ENCODE results near the gene ROM1. TPM values are rescaled to one million over a fixed set of nuclear protein-coding genes. Genes with fewer than 3 reads are reported as not detected.
A peak's percentile ranks its signal among the peaks of the same experiment; 100 is the strongest.
"Not testable (repeated sequence)": the region's sequence is repeated elsewhere in the genome, so short reads cannot be mapped to it uniquely, and the experiment has no call there.

ROM1 gene
- total RNA-seq, 2 donors from 2014 or later: 1.8 to 4.0 TPM

DNA sequence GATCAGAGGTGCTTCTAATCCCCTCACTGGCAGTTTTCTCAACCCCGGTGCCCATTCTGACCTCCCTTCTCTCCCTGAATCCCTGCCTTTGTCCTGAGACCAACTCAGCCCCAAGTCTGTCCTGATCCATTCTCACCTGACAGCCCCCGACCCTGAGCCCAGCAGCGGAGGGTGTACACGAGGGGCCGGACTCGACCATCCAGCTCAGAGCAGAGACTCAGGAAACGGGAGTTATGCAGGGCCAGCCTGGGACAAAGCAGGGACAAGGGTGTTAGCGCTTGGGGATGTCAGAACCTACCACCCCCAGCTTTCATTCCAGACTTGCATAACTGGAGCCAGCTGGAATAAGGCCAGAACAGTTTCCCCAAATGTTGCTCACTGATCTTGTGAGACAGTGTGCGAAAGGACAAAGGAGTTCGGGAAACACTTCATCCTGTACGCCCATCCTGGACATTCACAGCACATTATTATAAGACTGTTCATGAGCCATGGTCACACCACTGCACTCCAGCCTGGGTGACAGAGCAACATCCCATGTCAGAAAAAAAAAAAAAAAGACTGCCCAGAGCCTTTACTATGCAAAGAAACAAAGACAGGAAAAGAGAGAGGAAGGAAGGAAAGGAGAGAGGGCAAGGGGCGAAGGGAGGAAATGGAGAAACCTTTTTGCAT lies 35.9 kb upstream of the ROM1 start:
- intact Hi-C loops (cut with DNase I): no loop called here
- WGBS, 2 donors: 69 to 84% methylated on average over 9 to 12 of the region's 12 CpGs
- peaks cover 0 to 10% of the 10 kb centered on the region in 2 donors for H3K36me3 ChIP-seq (replicated peaks in 1 of 2; ENCODE audit: insufficient read depth in 1 of 2, low read depth in 2 of 2)
- no peak overlapping the region for H3K4me3 ChIP-seq
- no peak for ATAC-seq
- TF ChIP-seq POLR2A (IDR thresholded peaks at IDR 0.05): no peak
- TF ChIP-seq, protein P1, sequence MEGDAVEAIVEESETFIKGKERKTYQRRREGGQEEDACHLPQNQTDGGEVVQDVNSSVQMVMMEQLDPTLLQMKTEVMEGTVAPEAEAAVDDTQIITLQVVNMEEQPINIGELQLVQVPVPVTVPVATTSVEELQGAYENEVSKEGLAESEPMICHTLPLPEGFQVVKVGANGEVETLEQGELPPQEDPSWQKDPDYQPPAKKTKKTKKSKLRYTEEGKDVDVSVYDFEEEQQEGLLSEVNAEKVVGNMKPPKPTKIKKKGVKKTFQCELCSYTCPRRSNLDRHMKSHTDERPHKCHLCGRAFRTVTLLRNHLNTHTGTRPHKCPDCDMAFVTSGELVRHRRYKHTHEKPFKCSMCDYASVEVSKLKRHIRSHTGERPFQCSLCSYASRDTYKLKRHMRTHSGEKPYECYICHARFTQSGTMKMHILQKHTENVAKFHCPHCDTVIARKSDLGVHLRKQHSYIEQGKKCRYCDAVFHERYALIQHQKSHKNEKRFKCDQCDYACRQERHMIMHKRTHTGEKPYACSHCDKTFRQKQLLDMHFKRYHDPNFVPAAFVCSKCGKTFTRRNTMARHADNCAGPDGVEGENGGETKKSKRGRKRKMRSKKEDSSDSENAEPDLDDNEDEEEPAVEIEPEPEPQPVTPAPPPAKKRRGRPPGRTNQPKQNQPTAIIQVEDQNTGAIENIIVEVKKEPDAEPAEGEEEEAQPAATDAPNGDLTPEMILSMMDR (IDR thresholded peaks at IDR 0.05): no peak
- peaks cover 32% of the 10 kb centered on the region for H3K4me1 ChIP-seq
- H3K27ac ChIP-seq: peak overlapping the region in 2 of 4 donors; percentile 38 to 91
- DNase-seq: peak in 2 of 4 donors; percentile 27
- H3K9me3 ChIP-seq: no peaks in the 10 kb centered on the region
- H3K27me3 ChIP-seq: no peaks in the 10 kb centered on the region

DNA sequence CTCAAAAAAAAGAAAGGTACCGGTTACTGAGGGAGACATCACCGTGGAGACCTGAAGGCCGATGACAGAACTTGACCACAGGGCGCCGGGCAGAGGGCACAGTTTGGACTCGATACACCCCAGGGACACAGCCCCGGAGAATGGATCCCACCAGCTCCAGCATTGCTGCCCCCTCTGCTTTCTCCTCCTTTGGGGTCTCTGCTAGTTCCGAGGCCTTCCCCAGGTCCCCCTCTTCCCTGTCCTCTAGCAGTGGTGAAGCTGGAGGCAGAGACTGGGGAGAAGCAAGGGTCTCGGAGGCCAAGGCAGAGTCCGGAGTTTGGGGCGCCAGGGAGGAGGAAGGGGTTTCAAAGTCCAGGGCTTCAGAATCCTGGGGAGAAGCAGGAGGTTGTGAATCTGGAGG lies 34.5 kb upstream of the ROM1 start:
- WGBS, 2 donors: 94 to 95% methylated on average over 11 of the region's 11 CpGs
- TF ChIP-seq POLR2A (IDR thresholded peaks at IDR 0.05): no peak
- TF ChIP-seq, protein P1 (IDR thresholded peaks at IDR 0.05): no peak
- Histone ChIP-seq H3K4me3 (no peak overlapping the region), H3K9me3 (no peaks in the 10 kb centered on the region), H3K4me1 (peaks cover 24% of the 10 kb centered on the region), H3K27ac (no peak overlapping the region), H3K36me3 (replicated peaks in 1 of 2; ENCODE audit: insufficient read depth in 1 of 2, low read depth in 2 of 2) (peaks cover 0 to 10% of the 10 kb centered on the region in 2 donors), H3K27me3 (no peaks in the 10 kb centered on the region)
- intact Hi-C loops (cut with DNase I): no loop called here
- DNase-seq (no peak), ATAC-seq (no peak)

DNA sequence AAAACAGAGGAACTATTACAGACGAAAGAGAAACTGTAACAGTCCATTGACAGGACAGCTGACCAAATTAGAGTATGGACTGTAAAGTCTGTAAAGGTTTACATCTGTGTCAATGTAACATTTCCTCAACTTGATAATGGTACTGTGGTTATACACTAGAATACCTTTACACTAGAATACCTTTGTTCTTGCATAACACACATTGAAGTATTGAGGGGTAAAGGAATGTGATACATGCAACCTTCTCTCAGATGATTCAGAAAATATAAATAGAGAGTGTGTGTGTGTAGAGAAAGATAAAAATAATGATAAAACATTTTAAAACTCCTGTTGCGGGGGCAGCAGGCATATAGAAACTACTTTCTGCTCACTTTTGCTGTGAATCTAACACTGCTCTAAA lies 33.8 kb upstream of the ROM1 start:
- H3K4me1 ChIP-seq: peaks cover 24% of the 10 kb centered on the region
- no peaks in the 10 kb centered on the region for H3K27me3 ChIP-seq
- H3K9me3 ChIP-seq: no peaks in the 10 kb centered on the region
- no peak overlapping the region for H3K4me3 ChIP-seq
- no peak for DNase-seq
- intact Hi-C loops (cut with DNase I): no loop called here
- WGBS, 2 donors: 81 to 96% methylated on average over 2 of the region's 2 CpGs
- no peak for ATAC-seq
- TF ChIP-seq POLR2A (IDR thresholded peaks at IDR 0.05): no peak
- TF ChIP-seq, protein P1 (IDR thresholded peaks at IDR 0.05): no peak
- H3K27ac ChIP-seq: no peak overlapping the region
- H3K36me3 ChIP-seq (replicated peaks in 1 of 2; ENCODE audit: insufficient read depth in 1 of 2, low read depth in 2 of 2): peaks cover 0 to 10% of the 10 kb centered on the region in 2 donors

DNA sequence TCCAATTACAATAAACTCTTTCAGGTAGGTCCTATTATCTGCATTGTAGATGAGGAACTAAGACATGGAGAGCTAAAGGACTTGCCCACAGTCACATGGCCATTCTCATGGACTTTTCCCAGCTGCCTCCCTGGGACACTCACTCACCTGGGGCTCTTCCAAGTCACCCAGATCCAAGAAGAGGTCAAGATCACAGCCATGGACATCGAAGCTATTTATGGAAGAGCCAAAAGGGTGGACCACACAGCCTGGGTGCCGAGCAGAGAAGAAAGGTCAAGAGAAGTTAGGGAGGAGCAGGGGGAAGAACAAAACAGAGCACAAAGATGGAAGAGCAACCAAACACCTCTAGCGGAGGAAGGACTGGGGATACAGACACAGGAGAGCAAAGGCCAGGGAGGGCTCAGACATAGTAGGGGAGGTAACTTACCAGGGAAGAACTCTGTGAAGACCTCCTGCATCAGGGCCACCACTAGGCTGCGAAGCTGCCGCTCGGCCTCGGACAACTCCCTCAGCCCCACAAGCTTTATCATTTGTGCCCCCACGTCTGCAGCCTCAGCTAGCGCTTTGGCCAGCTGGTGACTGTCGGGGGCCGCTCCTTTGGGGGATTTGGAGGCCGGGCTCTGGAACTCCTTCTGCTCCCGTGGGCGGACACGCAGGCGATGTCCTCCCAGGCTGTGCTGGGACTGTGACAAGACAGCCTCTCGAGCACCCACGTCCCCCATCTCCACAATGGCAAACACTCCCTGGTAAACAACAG lies 31.9 kb upstream of the ROM1 start:
- 83 to 92% methylated on average over 13 to 18 of the region's 18 CpGs for WGBS, 2 donors

DNA sequence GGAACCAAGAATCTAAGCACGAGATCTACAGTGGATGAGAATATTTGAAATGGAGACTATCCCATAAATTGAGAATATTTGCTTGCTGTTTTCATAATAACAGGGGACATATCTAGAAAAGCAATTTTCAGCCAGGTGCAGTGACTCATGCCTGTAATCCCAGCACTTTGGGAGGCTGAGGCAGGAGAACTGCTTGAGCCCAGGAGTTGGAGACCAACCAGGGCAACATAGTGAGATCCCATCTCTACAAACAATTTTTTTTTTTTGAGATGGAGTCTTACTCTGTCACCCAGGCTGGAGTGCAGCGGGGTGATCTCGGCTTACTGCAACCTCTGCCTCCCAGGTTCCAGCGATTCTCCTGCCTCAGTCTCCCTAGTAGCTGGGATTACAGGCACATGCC lies 31.3 kb upstream of the ROM1 start:
- H3K9me3 ChIP-seq; intact Hi-C loops (cut with DNase I); H3K27ac ChIP-seq; DNase-seq; ATAC-seq; H3K27me3 ChIP-seq; H3K4me1 ChIP-seq; H3K4me3 ChIP-seq: not testable (repeated sequence)
- WGBS, 2 donors: 91 to 93% methylated on average over 4 of the region's 4 CpGs
- peaks cover 0 to 14% of the 10 kb centered on the region in 2 donors for H3K36me3 ChIP-seq (replicated peaks in 1 of 2; ENCODE audit: insufficient read depth in 1 of 2, low read depth in 2 of 2)

More for the DNA sequence above, 31.9 kb upstream of the ROM1 start:
- intact Hi-C loops (cut with DNase I): no loop called here
- no peak overlapping the region for H3K27ac ChIP-seq
- TF ChIP-seq, protein P1 (IDR thresholded peaks at IDR 0.05): no peak
- no peak for TF ChIP-seq POLR2A (IDR thresholded peaks at IDR 0.05)
- no peaks in the 10 kb centered on the region for H3K27me3 ChIP-seq
- H3K9me3 ChIP-seq: no peaks in the 10 kb centered on the region
- H3K4me3 ChIP-seq: no peak overlapping the region
- H3K4me1 ChIP-seq: peaks cover 6% of the 10 kb centered on the region
- ATAC-seq (no peak), DNase-seq (no peak)
- H3K36me3 ChIP-seq (replicated peaks in 1 of 2; ENCODE audit: insufficient read depth in 1 of 2, low read depth in 2 of 2): peaks cover 0 to 10% of the 10 kb centered on the region in 2 donors

DNA sequence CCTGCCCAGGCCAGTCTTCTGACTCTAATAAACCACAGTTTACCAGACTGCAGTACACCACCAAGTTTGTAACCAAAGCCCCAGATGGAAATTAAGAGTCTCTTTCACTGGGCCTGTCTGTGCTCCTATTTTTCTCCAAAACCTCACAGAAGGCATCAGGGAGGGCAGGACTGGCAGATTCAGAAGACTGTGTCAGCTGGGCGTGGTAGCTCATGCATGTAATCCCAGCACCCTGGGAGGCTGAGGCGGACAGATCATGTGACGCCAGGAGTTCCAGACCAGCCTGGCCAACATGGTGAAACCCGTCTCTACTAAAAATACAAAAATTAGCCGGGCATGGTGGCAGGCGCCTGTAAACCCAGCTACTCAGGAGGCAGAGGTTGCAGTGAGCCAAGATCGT lies 27.7 kb upstream of the ROM1 start:
- H3K9me3 ChIP-seq; H3K27ac ChIP-seq; H3K27me3 ChIP-seq; ATAC-seq; DNase-seq; H3K4me3 ChIP-seq; intact Hi-C loops (cut with DNase I): not testable (repeated sequence)
- Histone ChIP-seq H3K4me1 (peaks cover 21% of the 10 kb centered on the region), H3K36me3 (replicated peaks in 1 of 2; ENCODE audit: insufficient read depth in 1 of 2, low read depth in 2 of 2) (peaks cover 8 to 14% of the 10 kb centered on the region in 2 donors)
- WGBS, 2 donors: 98% methylated on average over 7 of the region's 7 CpGs

All from body of pancreas (tissue), 4 donors.